Body of pancreas (tissue), 4 donors: ENCODE data around the gene RBM19. TPM values are rescaled to one million over a fixed set of nuclear protein-coding genes. Genes with fewer than 3 reads are reported as not detected.

Experiments used
- ATAC-seq: fragments of 150-250 bp; one replicate; pipeline ENCODE4 v1.9.1; 2016
- DNase-seq, 4 donors: peaks; one replicate each; pipeline ENCODE4 v3.0.0-alpha.2; 2019
- H3K27ac ChIP-seq, 4 donors: fragments of 200-600 bp; sonication (generic); 1 replicate in 3 of 4; 2 replicates in 1 of 4; pipeline versions ENCODE4 v1.5.1 to v1.6.1; 2016 to 2019; ENCODE audit warnings: mild to moderate bottlenecking in 1 of 4, mixed read lengths in 1 of 4, moderate library complexity in 1 of 4
- H3K27me3 ChIP-seq, 2 donors: fragments of 200-600 bp; sonication (generic); one replicate each; pipeline ENCODE4 v1.6.0; 2016; ENCODE audit warnings: mild to moderate bottlenecking in 1 of 2
- H3K36me3 ChIP-seq, 2 donors: fragments of 200-600 bp; sonication (generic); replicated peaks in 1 of 2; 2 replicates each; pipeline ENCODE4 v1.5.1; 2016; ENCODE audit warnings: low read depth in 2 of 2; ENCODE audit not compliant: insufficient read depth in 1 of 2
- H3K4me1 ChIP-seq: fragments of 200-600 bp; sonication (generic); one replicate; pipeline ENCODE4 v1.6.0; 2016
- H3K4me3 ChIP-seq, 2 donors: fragments of 200-600 bp; sonication (generic); 1 replicate in 1 of 2; 2 replicates in 1 of 2; pipeline ENCODE4 v1.5.1; 2016 to 2019
- H3K9me3 ChIP-seq, 3 donors: fragments of 200-600 bp; sonication (generic); 1 replicate in 2 of 3; 2 replicates in 1 of 3; pipeline ENCODE4 v1.5.1; 2016
- POLR2A ChIP-seq, 3 donors: fragments of 450-650 bp; IDR thresholded peaks; one replicate each; pipeline ENCODE4 v1.6.1; 2016; ENCODE audit warnings: antibody characterized with exemption in 3 of 3, mild to moderate bottlenecking in 2 of 3
- WGBS, 2 donors: methylation state at CpG; one replicate each; pipeline ENCODE4 v1.1.5; 2017; 5-methylcytosine and 5-hydroxymethylcytosine counted together
- intact Hi-C: fragments of 100-400 bp; cut with DNase I; formaldehyde crosslinking; loops from one replicate; pipeline ENCODE4 v1.15.1; 2023
- total RNA-seq, 2 donors: library from RNA; depleted of rRNA; stranded (reverse); fragments of >200 nt; gene quantifications; one replicate each; pipeline ENCODE4 v1.1.0, GENCODE V29; 2016
- TF ChIP-seq, protein P1 (sequence below), 7 experiments: fragments of 450-650 bp in 4 of 7; fragments of 200-600 bp in 3 of 7; sonication (generic) in 3 of 7; IDR thresholded peaks; one replicate each; pipeline ENCODE4 v1.5.1; 2016 to 2019; ENCODE audit warnings: antibody characterized with exemption in 7 of 7

RBM19 gene
- total RNA-seq, 2 donors from 2014 or later = 18.4 to 36.3 TPM

DNA sequence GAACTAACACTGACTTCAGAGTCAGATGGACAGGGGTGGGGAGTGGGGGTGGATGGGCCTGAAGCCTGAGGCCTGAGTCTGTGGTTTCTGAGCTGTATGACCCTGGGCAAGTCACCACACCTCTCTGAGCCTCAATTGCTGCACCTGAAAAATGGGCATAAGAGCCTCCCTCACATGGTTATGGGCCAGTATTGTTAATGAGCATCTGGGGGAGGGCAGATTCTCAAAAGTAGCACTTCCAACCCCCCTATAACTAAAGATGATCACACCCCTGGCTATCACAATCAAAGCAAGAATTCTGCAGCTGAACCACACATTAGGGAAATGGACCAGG is 168.6 kb downstream of the RBM19 start:
- DNase-seq = no peak
- ATAC-seq = no peak
- Histone ChIP-seq H3K9me3 (no peaks in the 10 kb centered on the region), H3K4me1 (no peaks in the 10 kb centered on the region), H3K36me3 (no peaks in the 10 kb centered on the region), H3K27ac (no peak overlapping the region), H3K4me3 (no peak overlapping the region), H3K27me3 (no peaks in the 10 kb centered on the region)
- intact Hi-C loops = no loop called here
- TF ChIP-seq POLR2A (IDR thresholded peaks at IDR 0.05) = no peak
- TF ChIP-seq, protein P1, sequence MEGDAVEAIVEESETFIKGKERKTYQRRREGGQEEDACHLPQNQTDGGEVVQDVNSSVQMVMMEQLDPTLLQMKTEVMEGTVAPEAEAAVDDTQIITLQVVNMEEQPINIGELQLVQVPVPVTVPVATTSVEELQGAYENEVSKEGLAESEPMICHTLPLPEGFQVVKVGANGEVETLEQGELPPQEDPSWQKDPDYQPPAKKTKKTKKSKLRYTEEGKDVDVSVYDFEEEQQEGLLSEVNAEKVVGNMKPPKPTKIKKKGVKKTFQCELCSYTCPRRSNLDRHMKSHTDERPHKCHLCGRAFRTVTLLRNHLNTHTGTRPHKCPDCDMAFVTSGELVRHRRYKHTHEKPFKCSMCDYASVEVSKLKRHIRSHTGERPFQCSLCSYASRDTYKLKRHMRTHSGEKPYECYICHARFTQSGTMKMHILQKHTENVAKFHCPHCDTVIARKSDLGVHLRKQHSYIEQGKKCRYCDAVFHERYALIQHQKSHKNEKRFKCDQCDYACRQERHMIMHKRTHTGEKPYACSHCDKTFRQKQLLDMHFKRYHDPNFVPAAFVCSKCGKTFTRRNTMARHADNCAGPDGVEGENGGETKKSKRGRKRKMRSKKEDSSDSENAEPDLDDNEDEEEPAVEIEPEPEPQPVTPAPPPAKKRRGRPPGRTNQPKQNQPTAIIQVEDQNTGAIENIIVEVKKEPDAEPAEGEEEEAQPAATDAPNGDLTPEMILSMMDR (IDR thresholded peaks at IDR 0.05) = no peak

DNA sequence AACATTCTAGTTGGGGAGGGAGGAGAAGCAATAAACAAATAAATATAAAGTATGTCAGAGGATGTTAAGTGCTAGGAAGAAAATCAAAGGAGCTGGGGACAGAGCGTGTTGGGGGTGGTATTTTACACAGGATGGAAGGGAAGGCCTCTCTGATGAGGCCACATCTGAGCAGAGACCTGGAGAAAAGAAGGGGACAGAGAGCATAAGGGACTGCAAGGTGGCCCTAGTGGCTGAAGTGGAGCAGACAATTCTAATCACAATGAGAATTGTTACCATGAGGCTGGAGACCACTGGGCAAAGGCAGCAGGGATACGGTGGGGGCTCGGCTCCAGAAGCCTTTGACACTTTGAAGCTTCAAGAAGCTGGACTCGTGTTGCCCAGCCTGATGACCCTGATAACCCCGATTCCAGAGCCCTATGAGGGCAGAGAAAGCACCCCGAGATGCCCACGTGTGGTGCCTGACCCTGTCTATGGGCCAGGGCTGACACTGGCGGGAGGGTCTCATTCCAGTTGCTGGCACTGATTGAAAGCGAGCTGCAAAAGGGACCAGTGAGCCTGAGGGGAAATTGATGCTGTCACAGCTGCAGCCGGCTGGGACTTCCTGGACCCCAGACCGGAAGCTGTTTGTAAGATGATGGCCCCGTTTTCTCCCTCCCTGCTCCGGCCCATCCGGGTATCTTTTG is 169.1 kb downstream of the RBM19 start:
- H3K9me3 ChIP-seq = no peaks in the 10 kb centered on the region

GRCh38 chr12:113796066-113796827 is 169.9 kb downstream of the RBM19 start:
- Histone ChIP-seq H3K36me3 (no peaks in the 10 kb centered on the region), H3K27me3 (no peaks in the 10 kb centered on the region), H3K4me1 (no peaks in the 10 kb centered on the region), H3K4me3 (no peak overlapping the region), H3K27ac (no peak overlapping the region), H3K9me3 (no peaks in the 10 kb centered on the region)
- 59 to 73% methylated on average over 18 to 28 of the region's 28 CpGs for WGBS, 2 donors
- TF ChIP-seq, protein P1 (IDR thresholded peaks at IDR 0.05) = no peak
- no peak for TF ChIP-seq POLR2A (IDR thresholded peaks at IDR 0.05)
- DNase-seq (no peak), ATAC-seq (no peak)
- intact Hi-C loops = no loop called here

More for the DNA sequence above, 169.1 kb downstream of the RBM19 start:
- no peak for ATAC-seq
- 66 to 70% methylated on average over 8 to 12 of the region's 14 CpGs for WGBS, 2 donors
- intact Hi-C loops = no loop called here
- Histone ChIP-seq H3K4me1 (no peaks in the 10 kb centered on the region), H3K4me3 (no peak overlapping the region), H3K27me3 (no peaks in the 10 kb centered on the region), H3K36me3 (no peaks in the 10 kb centered on the region), H3K27ac (no peak overlapping the region)
- DNase-seq = no peak
- TF ChIP-seq, protein P1 (IDR thresholded peaks at IDR 0.05) = no peak
- TF ChIP-seq POLR2A (IDR thresholded peaks at IDR 0.05) = no peak

GRCh38 chr12:113795445-113795844 is 170.7 kb downstream of the RBM19 start:
- WGBS, 2 donors = 56 to 66% methylated on average over 10 of the region's 10 CpGs
- no peak for DNase-seq

More at GRCh38 chr12:113795445-113795844, 170.7 kb downstream of the RBM19 start:
- TF ChIP-seq, protein P1 (IDR thresholded peaks at IDR 0.05) = no peak
- no peak for TF ChIP-seq POLR2A (IDR thresholded peaks at IDR 0.05)
- Histone ChIP-seq H3K27ac (no peak overlapping the region), H3K9me3 (no peaks in the 10 kb centered on the region), H3K4me3 (no peak overlapping the region), H3K27me3 (no peaks in the 10 kb centered on the region), H3K4me1 (no peaks in the 10 kb centered on the region), H3K36me3 (no peaks in the 10 kb centered on the region)
- ATAC-seq = no peak
- intact Hi-C loops = no loop called here
